ENCODE results near the gene LUZP1. TPM values are rescaled to one million over a fixed set of nuclear protein-coding genes. Genes with fewer than 3 reads are reported as not detected.
"Not testable (repeated sequence)": the region's sequence is repeated elsewhere in the genome, so short reads cannot be mapped to it uniquely, and the experiment has no call there.

Gene LUZP1
- total RNA-seq, 1 experiment from 2014 or later, result 22.4 TPM

DNA sequence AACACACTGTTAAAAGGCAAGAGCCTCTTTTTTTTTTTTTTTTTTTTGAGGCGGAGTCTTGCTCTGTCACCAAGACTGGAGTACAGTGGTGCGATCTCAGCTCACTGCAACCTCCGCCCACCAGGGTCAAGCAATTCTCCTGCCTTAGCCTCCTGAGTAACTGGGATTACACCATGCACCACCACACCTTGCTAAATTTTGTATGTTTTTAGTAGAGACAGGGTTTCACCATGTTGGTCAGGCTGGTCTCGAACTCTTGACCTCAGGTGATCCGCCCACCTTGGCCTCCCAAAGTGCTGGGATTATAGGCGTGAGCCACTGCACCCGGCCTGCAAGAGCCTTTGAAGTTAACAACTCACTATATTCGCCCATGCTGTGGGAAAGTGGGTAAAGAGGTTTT, 39.1 kb upstream of the LUZP1 start:
- H3K27me3 ChIP-seq (ENCODE audit: insufficient read depth, low read length); H3K9me3 ChIP-seq (ENCODE audit: control insufficient read depth in 1 of 2, insufficient read depth in 1 of 2, low read depth in 1 of 2, low read length in 2 of 2); DNase-seq (ENCODE audit: low read depth, low spot score); BruUV-seq (replicated peaks); H3K9me2 ChIP-seq (ENCODE audit: insufficient read depth); intact Hi-C loops (cut with micrococcal nuclease); H4K20me1 ChIP-seq (ENCODE audit: insufficient read depth); H3K4me3 ChIP-seq (replicated peaks in 1 of 2; ENCODE audit: low read depth in 1 of 2, low read length in 2 of 2); H3K27ac ChIP-seq (ENCODE audit: low read depth, low read length); RAD21 ChIA-PET (ENCODE audit: low non-redundant PET in 1 of 2, low total read pairs in 2 of 2, uncharacterized antibody in 2 of 2, unreplicated experiment in 2 of 2); H3K9ac ChIP-seq (ENCODE audit: low read length); H3K79me2 ChIP-seq (ENCODE audit: insufficient read depth, low read length); H3K36me3 ChIP-seq (ENCODE audit: control insufficient read depth in 1 of 2, insufficient read depth in 2 of 2, low read length in 2 of 2); H2AFZ ChIP-seq (ENCODE audit: low read depth, low read length, poor library complexity, severe bottlenecking): not testable (repeated sequence)
- ATAC-seq, result peak; percentile 39
- peak; percentile 41; the same call in 1 of the 2 replicates for TF ChIP-seq EGR1 (IDR thresholded peaks at IDR 0.05; ENCODE audit: low read depth)
- H3K4me1 ChIP-seq (ENCODE audit: control insufficient read depth in 1 of 2, insufficient read depth in 2 of 2, low read length in 2 of 2), result peaks cover 12 to 29% of the 10 kb centered on the region in 2 experiments
- peak overlapping the region; percentile 47 for H3K4me2 ChIP-seq (ENCODE audit: low read length)
- CTCF ChIA-PET, result interaction anchor here (1.5 kb wide), 1 partner anchor 23 kb away, joined by 5 read pairs; no protein-coding TSS in a partner anchor
- POLR2A ChIA-PET, result interaction anchor here (0.6 kb wide), 1 partner anchor 105 kb away, joined by 3 read pairs; no protein-coding TSS in a partner anchor

DNA sequence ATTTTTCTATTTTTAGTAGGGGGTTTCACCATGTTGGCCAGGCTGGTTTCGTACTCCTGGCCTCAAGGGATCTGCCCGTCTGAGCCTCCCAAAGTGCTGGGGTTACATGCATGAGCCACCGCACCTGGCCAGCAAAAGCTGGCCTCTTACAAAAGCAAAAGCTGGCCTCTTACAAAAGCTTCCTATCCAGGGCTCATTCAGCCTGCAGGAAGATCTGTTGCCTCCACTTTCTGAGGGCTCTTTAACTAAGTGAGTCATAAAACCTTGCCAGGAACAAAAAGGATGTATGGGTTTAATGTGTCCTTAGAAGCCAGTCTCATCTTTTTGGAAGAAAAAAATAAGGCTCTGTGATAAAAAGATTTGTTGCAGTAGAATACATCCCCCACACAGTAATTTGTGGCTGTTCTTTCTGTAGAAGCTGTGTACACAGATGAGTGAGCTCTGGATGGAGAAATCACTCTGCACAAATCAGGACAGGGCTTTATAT, 33.6 kb upstream of the LUZP1 start:
- ChIA-PET POLR2A (no interaction called here), RAD21 (ENCODE audit: low non-redundant PET in 1 of 2, low total read pairs in 2 of 2, uncharacterized antibody in 2 of 2, unreplicated experiment in 2 of 2) (no interaction called here), CTCF (interaction anchor here (1.3 kb wide), 1 partner anchor 15 kb away, joined by 3 read pairs; the partner anchor contains the start of gene HTR1D)
- H3K27me3 ChIP-seq (ENCODE audit: insufficient read depth, low read length), result no peaks in the 10 kb centered on the region
- peaks cover 15 to 21% of the 10 kb centered on the region in 2 experiments for H3K4me1 ChIP-seq (ENCODE audit: control insufficient read depth in 1 of 2, insufficient read depth in 2 of 2, low read length in 2 of 2)
- no peaks in the 10 kb centered on the region for H3K79me2 ChIP-seq (ENCODE audit: insufficient read depth, low read length)
- TF ChIP-seq POLR2A (IDR thresholded peaks at IDR 0.05; ENCODE audit: borderline replicate concordance, extremely low read depth, insufficient read depth, insufficient read length) (no peak), CBX3 (IDR thresholded peaks at IDR 0.05; ENCODE audit: low read depth) (no peak), TCF7L2 (IDR thresholded peaks at IDR 0.05; ENCODE audit: borderline replicate concordance, extremely low read depth, insufficient read depth, insufficient read length) (no peak), SRF (IDR thresholded peaks at IDR 0.05; ENCODE audit: low read depth) (no peak), ELF1 (IDR thresholded peaks at IDR 0.05; ENCODE audit: borderline replicate concordance, low read depth) (no peak), EGR1 (IDR thresholded peaks at IDR 0.05; ENCODE audit: low read depth) (no peak)
- TF ChIP-seq, protein P1, sequence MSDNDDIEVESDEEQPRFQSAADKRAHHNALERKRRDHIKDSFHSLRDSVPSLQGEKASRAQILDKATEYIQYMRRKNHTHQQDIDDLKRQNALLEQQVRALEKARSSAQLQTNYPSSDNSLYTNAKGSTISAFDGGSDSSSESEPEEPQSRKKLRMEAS (IDR thresholded peaks at IDR 0.05), result no peak
- intact Hi-C loops (cut with micrococcal nuclease), result no loop called here
- no TSS peak for BruUV-seq (replicated peaks)
- no peak overlapping the region for H3K9ac ChIP-seq (ENCODE audit: low read length)
- H2AFZ ChIP-seq (ENCODE audit: low read depth, low read length, poor library complexity, severe bottlenecking), result no peak overlapping the region
- no peaks in the 10 kb centered on the region for H3K9me2 ChIP-seq (ENCODE audit: insufficient read depth)
- H3K9me3 ChIP-seq (ENCODE audit: control insufficient read depth in 1 of 2, insufficient read depth in 1 of 2, low read depth in 1 of 2, low read length in 2 of 2), result no peaks in the 10 kb centered on the region
- H3K4me2 ChIP-seq (ENCODE audit: low read length), result no peak overlapping the region
- no peaks in the 10 kb centered on the region for H4K20me1 ChIP-seq (ENCODE audit: insufficient read depth)
- no peak overlapping the region for H3K4me3 ChIP-seq (replicated peaks in 1 of 2; ENCODE audit: low read depth in 1 of 2, low read length in 2 of 2)
- H3K36me3 ChIP-seq (ENCODE audit: control insufficient read depth in 1 of 2, insufficient read depth in 2 of 2, low read length in 2 of 2), result no peaks in the 10 kb centered on the region
- DNase-seq (ENCODE audit: low read depth, low spot score) (no peak), ATAC-seq (no peak)
- H3K27ac ChIP-seq (ENCODE audit: low read depth, low read length), result no peak overlapping the region
